Measurements from ENCODE around the gene PIK3R1. TPM values are rescaled to one million over a fixed set of nuclear protein-coding genes. Genes with fewer than 3 reads are reported as not detected.

Gene PIK3R1
- total RNA-seq, 1 donor from 2014 or later, result 52.2 TPM

- no peaks in the 10 kb centered on the region for H3K27me3 Mint-ChIP-seq
Observed at GRCh38 chr5:68255305-68256120, 40.0 kb downstream of the PIK3R1 start.

GRCh38 chr5:68257210-68257609, 41.7 kb downstream of the PIK3R1 start:
- peaks cover 77% of the 10 kb centered on the region for H3K4me1 Mint-ChIP-seq

More at GRCh38 chr5:68255305-68256120, 40.0 kb downstream of the PIK3R1 start:
- H3K4me3 Mint-ChIP-seq, result no peak overlapping the region
- H3K27ac Mint-ChIP-seq, result no peak overlapping the region
- no peak for ATAC-seq (ENCODE audit: low read depth)
- peaks cover 17% of the 10 kb centered on the region for H3K36me3 Mint-ChIP-seq (ENCODE audit: low read depth)
- CTCF ChIA-PET, result interaction anchor here (0.8 to 6.9 kb wide), 3 partner anchors 14 to 1268 kb away, joined by 3 to 127 read pairs (median 3); no protein-coding TSS in a partner anchor
- H3K9me3 Mint-ChIP-seq, result no peaks in the 10 kb centered on the region
- intact Hi-C loops (cut with micrococcal nuclease), result loop anchor here (10.0 kb wide), 1 partner anchor 1951 kb away; no protein-coding TSS in a partner anchor
- H3K4me1 Mint-ChIP-seq, result peaks cover 79% of the 10 kb centered on the region
- DNase-seq, result no peak
- POLR2A ChIA-PET, result no interaction called here
- TF ChIP-seq CTCF (IDR thresholded peaks at IDR 0.05), result no peak

GRCh38 chr5:68258531-68258930, 43.0 kb downstream of the PIK3R1 start:
- intact Hi-C loops (cut with micrococcal nuclease), result loop anchor here (10.0 kb wide), 1 partner anchor 1954 kb away; no protein-coding TSS in a partner anchor
- TF ChIP-seq CTCF (IDR thresholded peaks at IDR 0.05), result no peak
- Mint-ChIP-seq H3K36me3 (ENCODE audit: low read depth) (peaks cover 19% of the 10 kb centered on the region), H3K4me3 (no peak overlapping the region), H3K4me1 (peaks cover 70% of the 10 kb centered on the region), H3K9me3 (no peaks in the 10 kb centered on the region), H3K27me3 (no peaks in the 10 kb centered on the region), H3K27ac (no peak overlapping the region)
- no peak for DNase-seq
- ATAC-seq (ENCODE audit: low read depth), result no peak
- CTCF ChIA-PET, result interaction anchor here (0.9 to 2.0 kb wide), 5 partner anchors 12 to 1013 kb away, joined by 3 to 5 read pairs (median 4); no protein-coding TSS in a partner anchor
- POLR2A ChIA-PET, result interaction anchor here (1.2 kb wide), 1 partner anchor 43 kb away, joined by 3 read pairs; the partner anchor contains the start of gene PIK3R1

More at GRCh38 chr5:68257210-68257609, 41.7 kb downstream of the PIK3R1 start:
- DNase-seq (no peak), ATAC-seq (ENCODE audit: low read depth) (no peak)
- Mint-ChIP-seq H3K9me3 (no peaks in the 10 kb centered on the region), H3K27me3 (no peaks in the 10 kb centered on the region), H3K4me3 (no peak overlapping the region), H3K36me3 (ENCODE audit: low read depth) (peaks cover 19% of the 10 kb centered on the region), H3K27ac (no peak overlapping the region)
- POLR2A ChIA-PET, result interaction anchor here (1.2 kb wide), 1 partner anchor 42 kb away, joined by 3 read pairs; the partner anchor contains the start of gene PIK3R1
- TF ChIP-seq CTCF (IDR thresholded peaks at IDR 0.05), result no peak
- intact Hi-C loops (cut with micrococcal nuclease), result loop anchor here (10.0 kb wide), 1 partner anchor 1952 kb away; no protein-coding TSS in a partner anchor
- CTCF ChIA-PET, result interaction anchor here (2.0 kb wide), 1 partner anchor 29 kb away, joined by 4 read pairs; no protein-coding TSS in a partner anchor

- Mint-ChIP-seq H3K36me3 (ENCODE audit: low read depth) (peaks cover 19% of the 10 kb centered on the region), H3K4me3 (no peak overlapping the region)
- POLR2A ChIA-PET, result no interaction called here
Observed at GRCh38 chr5:68259700-68260099, 44.1 kb downstream of the PIK3R1 start.

More at GRCh38 chr5:68259700-68260099, 44.1 kb downstream of the PIK3R1 start:
- TF ChIP-seq CTCF (IDR thresholded peaks at IDR 0.05), result no peak
- Mint-ChIP-seq H3K9me3 (no peaks in the 10 kb centered on the region), H3K27ac (no peak overlapping the region), H3K4me1 (peaks cover 67% of the 10 kb centered on the region), H3K27me3 (no peaks in the 10 kb centered on the region)
- DNase-seq (no peak), ATAC-seq (ENCODE audit: low read depth) (no peak)
- intact Hi-C loops (cut with micrococcal nuclease), result loop anchor here (10.0 kb wide), 1 partner anchor 1955 kb away; no protein-coding TSS in a partner anchor
- CTCF ChIA-PET, result interaction anchor here (0.9 kb wide), 1 partner anchor 1014 kb away, joined by 4 read pairs; no protein-coding TSS in a partner anchor

All from activated B cell treated with CpG ODN at 0.5 μM for 24 hours (primary cell).